ENCODE results near the gene JUP. TPM values are rescaled to one million over a fixed set of nuclear protein-coding genes. Genes with fewer than 3 reads are reported as not detected.

Gene JUP
- total RNA-seq, 1 donor from 2014 or later: 0.51 TPM

DNA sequence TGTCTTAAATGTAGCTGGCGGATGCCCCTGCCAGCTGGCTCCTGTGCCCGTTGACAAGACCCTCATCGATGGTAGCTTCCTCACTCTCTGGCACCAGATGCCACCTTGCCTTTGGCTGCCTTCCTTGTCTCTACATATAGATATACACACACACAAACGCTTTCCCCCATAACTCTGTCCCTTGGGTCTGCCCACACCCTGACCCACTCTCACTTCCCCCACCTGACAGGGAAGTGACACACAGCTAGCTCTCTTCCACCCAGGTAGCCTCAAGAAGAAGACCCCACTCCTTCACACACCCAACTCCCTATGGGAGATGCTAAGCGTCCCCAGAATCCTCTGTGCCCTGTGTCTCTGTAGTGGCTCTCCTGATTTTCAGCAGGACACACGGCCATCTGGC, 25.6 kb downstream of the JUP start:
- DNase-seq (ENCODE audit: low read depth): no peak

DNA sequence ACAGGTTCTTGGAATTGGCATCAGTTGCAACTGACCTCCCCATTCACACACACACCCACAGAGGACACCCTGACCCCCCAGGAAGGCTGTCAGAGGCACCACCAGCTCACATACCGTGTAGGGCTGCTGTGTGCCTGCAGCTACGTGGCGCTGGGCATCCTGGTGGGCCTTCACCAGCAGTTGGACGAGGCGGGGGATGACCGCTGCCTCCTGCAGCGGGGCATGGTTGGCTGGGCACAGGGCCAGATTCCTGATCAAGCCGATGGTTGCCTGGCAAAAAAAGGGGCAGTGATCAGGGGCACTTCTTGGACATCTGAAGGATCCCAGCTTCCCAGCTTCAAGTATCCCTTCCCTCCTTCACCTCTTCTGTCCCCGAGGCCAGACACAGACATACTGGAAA, 27.9 kb downstream of the JUP start:
- no peak for DNase-seq (ENCODE audit: low read depth)

DNA sequence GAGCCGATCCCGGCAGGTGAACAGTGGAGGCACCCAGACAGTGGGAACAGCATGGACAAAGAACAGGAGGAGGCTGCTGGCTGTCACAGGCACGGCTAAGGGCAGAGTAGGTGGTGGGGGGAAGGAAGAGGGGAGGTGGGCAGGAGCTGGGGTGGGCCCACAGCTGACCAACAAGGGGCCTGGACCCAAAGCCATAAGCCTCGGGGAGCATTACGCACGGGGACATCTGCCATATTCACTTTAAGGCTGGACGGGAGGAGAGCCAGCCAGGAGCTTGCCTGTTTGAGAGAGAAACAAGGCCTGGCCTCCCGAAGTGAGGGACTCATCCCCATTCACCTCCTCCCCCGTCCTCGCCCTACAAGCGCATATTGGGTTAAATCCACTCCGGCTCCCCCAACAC, 32.4 kb downstream of the JUP start:
- DNase-seq (ENCODE audit: low read depth): no peak

DNA sequence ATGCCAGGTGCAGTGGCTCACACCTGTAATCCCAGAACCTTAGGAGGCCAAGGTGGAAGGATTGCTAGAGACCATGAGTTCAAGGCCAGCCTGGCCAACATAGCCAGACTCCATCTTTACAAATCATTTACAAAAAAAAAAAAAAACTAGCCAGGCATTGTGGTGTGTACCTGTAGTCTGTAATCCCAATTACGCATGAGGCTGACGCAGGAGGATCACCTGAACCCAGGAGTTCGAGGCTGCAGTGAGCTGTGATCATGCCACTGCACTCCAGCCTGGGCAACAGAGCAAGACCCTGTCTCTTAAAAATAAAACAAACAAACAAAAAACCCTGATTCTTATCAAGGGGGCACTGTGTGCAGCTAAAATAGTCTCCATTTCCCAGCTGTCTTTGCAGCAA, 35.2 kb downstream of the JUP start:
- DNase-seq (ENCODE audit: low read depth): no peak

DNA sequence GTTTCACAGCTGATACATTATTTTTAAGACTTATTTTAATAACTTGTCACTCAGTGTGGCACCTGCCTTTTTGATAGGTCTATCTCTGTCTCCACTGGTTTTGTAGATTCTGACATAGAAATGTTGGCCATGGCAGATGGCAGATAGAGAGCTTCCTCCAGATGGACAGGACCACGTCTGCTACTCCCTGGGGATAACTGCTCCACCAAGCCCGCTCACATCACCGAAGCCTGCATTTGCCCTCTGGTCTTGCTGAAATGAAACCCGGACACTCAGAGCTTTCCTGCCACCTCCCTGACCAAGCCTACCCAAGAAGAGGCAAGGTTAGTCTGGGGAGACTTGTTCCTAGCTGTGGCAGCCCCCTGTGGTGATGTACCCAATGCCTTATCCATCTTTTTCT, 35.6 kb downstream of the JUP start:
- DNase-seq (ENCODE audit: low read depth): no peak

DNA sequence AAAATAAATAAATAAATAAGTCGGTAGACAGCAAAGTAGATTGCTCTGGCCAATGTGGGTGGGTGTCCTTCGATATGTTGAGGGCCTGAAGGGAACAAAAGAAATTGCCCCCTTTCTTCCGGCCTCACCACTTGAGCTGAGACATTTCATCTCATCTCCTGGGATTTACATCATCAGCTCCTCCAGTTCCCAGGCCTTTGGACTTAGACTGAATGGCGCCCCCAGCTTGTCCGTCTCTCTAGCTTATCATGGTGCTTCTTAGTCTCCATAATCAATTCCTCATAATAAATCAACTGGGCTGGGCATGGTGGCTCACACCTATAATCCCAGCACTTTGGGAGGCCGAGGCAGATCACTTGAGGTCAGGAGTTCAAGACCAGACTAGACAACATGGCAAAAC, 38.2 kb downstream of the JUP start:
- no peak for DNase-seq (ENCODE audit: low read depth)

DNA sequence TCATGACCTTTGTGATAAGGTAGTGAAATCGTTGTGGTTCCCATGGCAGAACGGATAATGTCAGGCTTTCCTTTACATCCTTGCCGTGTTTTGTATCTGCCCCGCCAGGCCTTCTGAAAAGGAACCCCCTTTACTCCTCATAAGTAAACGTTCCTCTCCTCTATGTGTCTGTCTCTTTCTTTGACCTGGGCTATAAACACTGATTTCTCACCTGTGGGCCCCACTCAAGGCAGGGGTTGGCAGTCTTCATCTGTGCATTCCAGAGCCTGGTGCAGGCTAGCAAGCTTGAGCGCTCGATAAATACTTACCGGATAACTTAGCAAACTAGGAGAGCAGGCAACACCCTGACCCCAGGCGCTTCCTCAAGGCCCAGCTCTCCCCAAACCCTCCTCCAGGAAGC, 44.8 kb downstream of the JUP start:
- DNase-seq (ENCODE audit: low read depth): no peak

DNA sequence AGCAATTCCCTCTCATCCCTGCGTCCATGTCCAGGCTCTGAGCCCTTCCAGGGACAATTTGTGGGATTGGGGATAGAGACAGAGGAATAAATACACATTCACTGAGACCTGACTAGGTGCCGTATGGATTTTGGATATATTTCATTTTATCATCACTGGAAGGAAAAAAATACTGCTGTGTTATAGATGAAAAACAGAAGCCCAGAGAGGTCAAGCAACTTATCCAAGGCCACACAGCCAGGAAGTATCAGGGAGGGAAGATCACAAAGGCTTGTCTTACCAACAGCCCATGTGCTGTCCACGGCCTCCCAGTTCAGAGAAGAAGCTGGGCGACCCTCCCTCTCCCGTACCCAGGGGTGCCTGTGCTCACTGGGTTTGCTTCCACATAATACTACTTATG, 46.0 kb downstream of the JUP start:
- DNase-seq (ENCODE audit: low read depth): no peak

DNA sequence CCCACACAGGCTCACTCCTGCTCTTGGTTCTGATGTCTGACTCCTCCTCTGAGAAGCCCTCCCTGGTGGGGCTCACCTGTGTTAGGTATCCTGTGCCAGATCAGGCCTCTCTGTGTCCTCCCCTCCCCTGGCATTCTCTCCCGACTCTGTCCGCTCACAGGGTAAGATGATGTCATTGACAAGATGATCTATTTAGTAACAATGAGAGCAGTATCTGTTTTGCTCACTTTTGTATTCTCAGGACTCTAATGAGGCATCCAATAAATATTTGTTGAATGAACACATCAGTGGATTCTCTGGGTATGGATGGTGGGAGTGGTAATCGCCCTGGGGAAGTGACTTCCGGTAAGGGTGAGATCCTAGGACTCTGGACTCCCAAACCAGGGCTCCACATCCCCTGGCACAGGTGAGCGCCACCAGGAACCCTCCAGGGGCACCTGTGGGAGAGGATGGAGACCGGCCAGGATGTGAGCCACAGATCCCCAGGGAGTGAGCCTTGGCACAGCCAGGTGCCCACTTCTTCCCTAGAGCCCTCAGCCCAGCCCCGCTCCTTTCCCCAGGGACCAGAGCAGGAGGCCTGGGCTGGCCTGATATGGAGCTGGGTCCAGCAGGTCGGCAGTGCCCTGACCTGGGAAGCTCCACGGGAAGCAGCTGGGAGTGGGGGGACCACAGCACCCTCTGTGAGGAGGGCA, 46.7 kb downstream of the JUP start:
- DNase-seq (ENCODE audit: low read depth): no peak

DNA sequence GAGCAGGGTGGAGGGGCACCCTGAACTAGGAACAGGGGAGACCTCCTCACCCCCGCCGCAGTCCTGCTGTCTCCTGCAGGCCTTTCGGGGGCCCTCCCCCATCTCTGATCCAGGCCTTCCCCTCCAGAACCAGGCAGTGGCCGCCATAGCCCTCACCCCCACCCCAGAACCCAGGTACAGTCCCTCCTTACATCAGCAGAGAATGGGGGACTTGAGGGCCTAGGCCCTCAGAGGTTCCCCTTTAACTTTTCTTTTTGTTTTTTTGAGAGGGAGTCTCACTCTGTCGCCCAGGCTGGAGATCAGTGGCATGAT, 47.8 kb downstream of the JUP start:
- no peak for DNase-seq (ENCODE audit: low read depth)

DNA sequence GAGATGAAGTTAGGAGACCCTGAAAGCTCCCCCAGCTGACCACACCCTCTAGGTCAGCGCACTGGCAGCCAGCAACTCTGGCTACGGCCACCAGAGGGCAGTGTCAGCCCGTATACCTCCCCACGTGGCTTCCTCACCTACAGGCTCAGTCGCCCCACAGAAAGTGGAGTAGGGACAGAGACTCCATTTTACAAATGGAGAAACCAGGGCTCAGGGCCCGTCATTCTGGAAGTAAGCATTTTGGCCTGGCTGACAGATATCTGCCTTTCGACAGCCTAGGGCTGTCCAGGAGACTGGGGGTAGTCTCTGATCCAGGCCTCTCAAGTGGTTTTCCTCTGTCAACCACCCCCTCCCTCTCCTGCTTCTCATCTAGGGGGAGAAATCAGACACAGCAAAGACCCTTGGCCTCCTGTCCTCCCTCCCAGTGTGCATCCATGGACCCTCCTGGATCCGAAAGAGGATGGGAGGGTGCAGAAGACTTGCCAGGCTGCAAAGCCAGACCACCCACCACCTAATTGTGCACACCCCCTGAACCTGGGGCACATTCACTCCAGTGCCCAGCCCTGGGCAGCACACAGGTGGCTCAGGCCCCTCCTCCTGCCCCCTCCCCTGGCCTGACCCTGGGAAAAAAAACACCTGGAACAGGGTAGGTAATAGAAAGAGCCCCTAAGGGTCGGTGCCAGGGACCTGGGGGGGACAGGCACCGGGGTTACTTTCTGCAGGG, 48.3 kb downstream of the JUP start:
- DNase-seq (ENCODE audit: low read depth): peak; percentile 76

DNA sequence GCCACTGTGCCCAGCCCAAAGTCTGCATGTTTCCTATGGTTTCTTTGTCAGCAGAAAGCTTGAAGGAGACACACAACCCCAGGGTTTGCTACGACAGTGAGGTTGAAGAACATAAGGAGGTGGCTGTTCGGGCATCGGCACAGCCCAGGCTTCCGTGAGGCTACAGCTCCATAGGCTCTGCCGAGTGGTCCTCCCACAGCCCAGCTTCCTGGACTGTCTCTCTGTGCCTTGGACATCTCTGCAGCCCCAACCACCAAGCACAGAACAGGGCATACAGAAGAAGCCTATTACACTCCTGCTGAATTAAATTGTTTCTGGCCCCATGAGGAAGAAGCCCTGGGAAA, 48.9 kb downstream of the JUP start:
- no peak for DNase-seq (ENCODE audit: low read depth)

DNA sequence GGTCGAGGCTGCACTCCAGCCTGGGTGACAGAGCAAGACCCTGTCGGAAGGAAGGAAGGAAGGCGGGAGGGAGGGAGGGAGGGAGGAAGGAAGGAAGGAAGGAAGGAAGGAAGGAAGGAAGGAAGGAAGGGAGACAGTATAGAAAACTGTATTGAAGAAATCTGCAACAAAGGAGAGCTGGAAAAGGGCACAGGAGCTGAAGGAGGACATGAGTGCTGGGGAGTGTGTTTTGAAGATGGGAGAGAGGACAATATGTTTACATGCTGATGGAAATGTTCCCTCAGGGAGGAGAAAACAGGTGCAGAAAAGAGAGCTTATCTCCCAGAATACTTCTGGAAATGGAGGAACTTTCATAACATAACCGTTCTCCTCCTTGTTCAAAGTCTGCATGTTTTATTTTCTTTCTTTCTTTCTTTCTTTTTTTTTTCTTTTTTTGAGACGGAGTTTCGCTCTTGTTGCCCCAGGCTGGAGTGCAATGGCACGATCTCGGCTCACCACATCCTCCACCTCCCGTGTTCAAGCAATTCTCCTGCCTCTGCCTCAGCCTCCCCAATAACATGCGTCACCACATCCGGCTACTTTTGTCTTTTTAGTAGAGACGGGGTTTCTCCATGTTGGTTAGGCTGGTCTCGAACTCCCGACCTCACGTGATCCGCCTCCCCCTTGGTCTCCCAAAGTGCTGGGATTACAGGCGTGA, 49.4 kb downstream of the JUP start:
- no peak for DNase-seq (ENCODE audit: low read depth)

DNA sequence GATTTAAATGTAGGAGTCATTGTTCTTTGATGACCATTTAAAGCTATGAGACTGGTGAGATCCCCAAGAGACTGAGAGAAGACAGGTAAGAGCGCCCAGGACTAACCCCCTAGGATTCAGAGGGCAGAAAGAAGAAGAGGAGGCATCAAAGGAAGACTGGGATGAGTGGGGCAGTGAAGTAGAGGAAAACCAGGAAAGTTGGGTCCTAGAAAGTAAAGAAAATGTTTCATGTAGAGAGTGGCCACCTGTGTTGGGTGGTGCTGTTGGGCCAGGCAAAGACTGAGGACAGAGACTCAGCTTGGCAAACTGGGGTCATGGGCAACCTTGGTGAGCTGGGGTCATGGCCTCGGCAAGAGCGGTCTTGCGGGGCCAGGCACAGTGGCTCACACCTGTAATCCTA, 50.8 kb downstream of the JUP start:
- DNase-seq (ENCODE audit: low read depth): no peak

DNA sequence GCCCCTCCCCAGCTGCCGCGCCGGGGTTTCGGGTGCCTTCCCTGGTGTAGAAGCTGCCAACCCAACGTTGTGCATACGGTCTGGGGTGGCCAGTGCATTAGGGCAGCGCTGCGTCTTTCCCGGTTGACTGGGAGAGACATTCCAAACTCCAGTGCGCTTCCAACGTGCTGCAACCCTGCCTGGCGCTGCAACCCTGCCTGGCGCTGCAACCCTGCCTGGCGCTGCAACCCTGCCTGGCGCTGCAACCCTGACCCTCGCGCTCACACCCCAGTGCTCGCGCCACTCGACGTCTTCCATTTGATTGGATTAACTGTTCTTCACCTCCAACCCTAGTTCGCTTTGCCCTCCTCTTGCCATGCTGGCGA, 51.6 kb downstream of the JUP start:
- no peak for DNase-seq (ENCODE audit: low read depth)

DNA sequence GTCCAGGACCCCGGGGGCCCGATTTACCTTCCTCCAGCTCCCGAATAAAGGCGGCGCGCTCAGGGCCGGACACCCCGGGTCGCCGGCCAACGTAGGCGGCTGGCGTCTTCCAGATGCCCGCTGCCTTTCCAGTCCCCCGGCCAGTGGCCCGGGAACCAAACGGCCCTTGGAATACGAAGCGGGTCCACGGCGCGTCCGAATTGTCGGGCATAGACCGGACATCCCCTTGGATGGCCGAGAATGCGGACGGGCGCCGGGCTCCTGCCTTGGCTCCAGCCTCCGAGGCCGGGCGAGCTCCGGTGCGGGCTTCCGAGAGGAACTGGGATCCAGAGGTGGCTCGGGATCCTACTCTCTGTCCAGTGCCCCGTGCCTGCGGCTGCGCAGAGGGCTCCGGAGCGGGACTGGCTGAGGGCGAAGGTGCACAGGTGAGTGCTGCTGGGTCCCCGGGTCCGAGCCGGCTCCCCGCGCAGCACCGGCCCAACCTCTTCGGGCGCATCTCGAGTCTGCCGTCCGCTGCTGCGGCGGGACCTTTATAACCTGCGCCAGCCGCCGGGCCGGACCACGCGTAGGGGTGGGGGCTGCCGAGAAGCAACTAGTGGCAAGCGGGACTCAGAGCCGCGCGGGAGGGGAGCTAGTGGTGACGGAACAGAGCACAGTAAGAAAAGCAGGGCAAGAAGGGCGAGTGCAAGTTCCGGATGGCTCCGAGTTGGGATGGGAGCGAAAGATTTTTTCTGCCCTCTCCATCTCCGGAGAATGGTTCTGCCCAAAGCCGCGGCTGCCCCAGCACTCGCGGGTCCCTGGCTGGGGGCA, 52.2 kb downstream of the JUP start, which contains the start of gene HAP1:
Gene HAP1, minus strand, starts transcription at position 505 of the 810 bp plus-strand sequence. Its CDS starts 9 bp downstream, at position 496.
- DNase-seq (ENCODE audit: low read depth): peak; percentile 6

DNA sequence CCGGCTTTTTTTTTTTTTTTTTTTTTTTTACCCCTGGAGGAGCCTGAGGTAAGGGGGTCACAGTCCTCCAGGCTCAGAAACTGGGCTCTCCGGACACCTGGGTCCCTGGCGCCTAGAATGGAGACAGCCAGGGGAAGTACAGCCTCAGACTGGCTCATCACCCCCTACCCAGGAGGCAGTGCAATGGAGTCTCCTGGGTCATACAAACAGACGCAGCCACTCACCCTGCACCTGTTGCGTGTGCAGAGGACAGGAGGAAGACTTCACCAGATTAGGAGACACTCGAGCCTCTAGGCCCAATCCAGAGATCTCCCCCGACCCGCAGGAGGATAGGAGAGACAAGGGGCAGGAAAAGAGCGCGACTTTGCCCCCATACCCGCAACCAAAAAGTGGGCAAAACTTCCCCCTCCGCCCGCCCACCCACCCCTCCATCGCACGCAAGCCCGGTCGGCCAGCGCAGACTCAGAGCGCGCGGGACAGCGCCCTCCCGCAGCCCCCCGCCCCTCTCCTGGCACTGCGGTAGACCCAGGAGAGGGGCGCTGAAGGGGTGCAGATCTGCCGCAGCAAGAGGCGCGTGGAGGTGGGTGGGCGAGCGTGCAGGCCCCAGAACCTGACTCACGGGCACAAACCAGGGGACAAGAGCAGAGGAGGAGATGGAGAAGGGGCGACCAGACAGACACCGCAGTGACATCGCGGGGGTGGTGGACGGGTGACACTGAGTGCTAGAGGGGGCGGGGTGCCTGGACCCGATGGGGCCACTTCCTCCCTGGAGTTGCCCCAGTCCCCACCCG, 53.0 kb downstream of the JUP start:
- DNase-seq (ENCODE audit: low read depth): no peak

DNA sequence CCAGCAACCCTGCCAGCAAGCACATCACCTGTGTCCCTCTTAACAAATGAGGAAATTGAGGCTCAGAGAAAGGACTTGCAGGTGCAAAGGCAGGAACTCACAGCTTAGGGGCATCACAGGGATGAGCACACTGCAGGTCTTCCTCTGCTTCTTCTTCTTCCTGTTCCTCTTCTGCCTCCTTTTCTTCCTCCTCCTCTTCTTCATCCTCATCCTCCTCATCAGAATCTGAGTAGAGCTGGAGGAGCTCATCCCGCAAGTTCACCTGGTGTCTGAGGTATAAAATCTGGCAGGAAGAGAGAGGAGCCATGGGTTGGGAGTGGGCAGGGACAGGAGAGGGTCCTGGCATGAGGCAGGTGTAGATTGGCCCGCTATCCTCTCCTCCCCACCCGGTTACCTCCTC, 54.7 kb downstream of the JUP start:
- DNase-seq (ENCODE audit: low read depth): no peak

DNA sequence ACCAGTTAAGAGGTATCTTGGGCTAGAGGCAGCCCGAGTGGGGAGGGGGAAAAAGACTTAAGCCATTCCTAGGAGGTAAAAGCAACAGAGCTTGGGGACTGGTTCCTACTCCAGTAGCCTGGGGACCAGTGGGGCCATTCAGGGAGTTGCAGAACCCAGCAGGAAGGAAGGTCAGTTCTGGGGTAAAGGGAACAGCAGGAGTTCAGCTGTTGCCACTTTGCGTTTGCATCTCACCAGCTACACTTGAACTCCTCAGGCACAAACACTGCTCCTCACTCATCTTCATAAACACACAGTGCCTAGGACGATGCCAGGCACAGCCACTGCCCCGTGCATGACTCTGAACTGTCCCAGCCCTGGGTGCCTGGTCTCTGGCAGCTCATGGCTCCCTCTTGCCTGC, 56.0 kb downstream of the JUP start:
- DNase-seq (ENCODE audit: low read depth): no peak

DNA sequence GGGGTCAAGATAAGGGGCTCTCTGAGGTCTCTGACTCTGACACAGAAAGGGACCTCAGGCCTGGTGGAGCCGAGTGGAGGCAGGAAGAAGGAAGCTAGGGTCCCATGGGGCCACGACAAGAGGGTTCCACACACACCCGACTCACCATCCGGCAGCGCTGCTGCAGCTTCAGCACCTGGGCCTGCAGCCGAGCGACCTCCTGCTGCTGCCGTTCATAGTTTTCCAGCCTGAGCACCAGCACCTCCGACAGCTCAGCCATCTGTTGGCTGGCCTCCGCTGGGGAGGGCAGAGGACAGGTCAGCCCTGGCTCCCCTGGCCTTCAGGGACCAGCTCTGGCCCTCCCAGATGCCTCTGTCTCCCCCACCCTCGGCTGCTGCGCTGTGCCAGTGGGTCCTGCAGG, 58.5 kb downstream of the JUP start:
- DNase-seq (ENCODE audit: low read depth): no peak

DNA sequence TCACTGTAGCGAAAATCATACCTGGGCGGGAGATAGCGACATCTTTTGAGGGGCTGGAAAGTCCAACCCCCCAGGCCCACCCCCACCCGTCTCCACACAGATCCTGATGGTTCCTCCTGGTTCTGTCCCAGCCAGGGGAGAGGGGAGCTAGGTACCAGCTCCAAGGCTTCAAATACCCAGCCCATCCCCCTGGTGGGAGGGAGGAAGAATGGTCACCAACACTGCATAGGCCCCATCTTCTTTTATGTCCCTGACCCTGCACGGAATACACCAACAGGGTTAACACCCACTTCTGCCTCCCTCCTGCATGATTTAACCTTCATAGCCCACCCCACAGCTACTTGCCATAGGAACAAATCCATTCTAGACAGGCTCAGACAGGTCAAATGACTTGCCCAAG, 61.4 kb downstream of the JUP start:
- DNase-seq (ENCODE audit: low read depth): no peak
